GM12801 (cell line): ENCODE measurements around the gene RRAGC.

ENCODE experiments used
- CTCF ChIP-seq: IDR thresholded peaks from one replicate; pipeline ENCODE4 v1.5.1; 2011; ENCODE audit warnings: control low read depth; ENCODE audit not compliant: insufficient read length; ENCODE audit errors: extremely low read depth

RRAGC gene

GRCh38 chr1:38859561-38860453 lies at the start of gene RRAGC:
Gene RRAGC, minus strand, starts transcription at chr1:38859772. Its CDS starts 126 bp downstream, at chr1:38859646.
- TF ChIP-seq CTCF: no peak

GRCh38 chr1:38908821-38909220 lies 49.2 kb upstream of the RRAGC start:
- no peak for TF ChIP-seq CTCF

- no peak for TF ChIP-seq CTCF
Observed at GRCh38 chr1:38905985-38906384, 46.4 kb upstream of the RRAGC start.

- no peak for TF ChIP-seq CTCF
Observed at GRCh38 chr1:38899560-38899959, 40.0 kb upstream of the RRAGC start.

- TF ChIP-seq CTCF: no peak
Observed at GRCh38 chr1:38898653-38899230, 39.2 kb upstream of the RRAGC start.

GRCh38 chr1:38896169-38896568 lies 36.6 kb upstream of the RRAGC start:
- no peak for TF ChIP-seq CTCF

- no peak for TF ChIP-seq CTCF
Observed at GRCh38 chr1:38892976-38893375, 33.4 kb upstream of the RRAGC start.
